Fibroblast of skin of right quadriceps (primary cell): ENCODE results near the gene TMEM201.
"Not testable (repeated sequence)": the region's sequence is repeated elsewhere in the genome, so short reads cannot be mapped to it uniquely, and the experiment has no call there.

Experiments
- DNase-seq: peaks from one replicate; pipeline ENCODE4 v3.0.0-alpha.2; 2013

TMEM201 gene

GRCh38 chr1:9588551-9589143 is at the start of gene TMEM201:
TMEM201 (plus strand) TSS chr1:9588911; CDS start chr1:9588931, 20 bp downstream.
- peak; percentile 91 for DNase-seq

GRCh38 chr1:9539165-9539828 is 49.4 kb upstream of the TMEM201 start, which contains the start of gene SLC25A33:
SLC25A33 (plus strand) TSS chr1:9539465; CDS start chr1:9539692, 227 bp downstream.
- peak; percentile 98 for DNase-seq

GRCh38 chr1:9539829-9540550 is 48.7 kb upstream of the TMEM201 start:
- DNase-seq, result peak; percentile 42

DNA sequence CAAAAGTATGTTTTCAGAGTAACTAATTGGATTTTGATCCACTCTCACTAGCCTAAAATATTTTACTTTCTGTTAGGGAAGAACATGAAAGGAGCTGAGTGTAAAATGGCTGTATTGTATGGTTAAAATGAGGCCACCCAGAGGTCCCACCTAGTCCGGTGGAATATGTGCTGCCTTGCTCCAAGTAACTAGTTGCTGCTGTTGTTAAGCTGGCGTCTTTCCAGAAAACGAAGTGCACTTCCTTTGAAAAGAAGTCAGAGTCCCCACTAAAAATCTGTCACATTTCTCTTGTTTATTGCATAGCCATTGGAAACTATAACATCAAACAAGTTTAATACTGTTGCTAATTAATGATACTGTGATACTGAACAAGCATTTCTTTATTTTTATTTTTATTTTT is 46.3 kb upstream of the TMEM201 start:
- DNase-seq, result peak; percentile 54

- DNase-seq, result no peak
These were observed 43.8 kb upstream of the TMEM201 start for GRCh38 chr1:9544926-9545325.

GRCh38 chr1:9549955-9550546 is 38.7 kb upstream of the TMEM201 start:
- no peak for DNase-seq

- no peak for DNase-seq
These were observed 36.7 kb upstream of the TMEM201 start for GRCh38 chr1:9551984-9552383.

DNA sequence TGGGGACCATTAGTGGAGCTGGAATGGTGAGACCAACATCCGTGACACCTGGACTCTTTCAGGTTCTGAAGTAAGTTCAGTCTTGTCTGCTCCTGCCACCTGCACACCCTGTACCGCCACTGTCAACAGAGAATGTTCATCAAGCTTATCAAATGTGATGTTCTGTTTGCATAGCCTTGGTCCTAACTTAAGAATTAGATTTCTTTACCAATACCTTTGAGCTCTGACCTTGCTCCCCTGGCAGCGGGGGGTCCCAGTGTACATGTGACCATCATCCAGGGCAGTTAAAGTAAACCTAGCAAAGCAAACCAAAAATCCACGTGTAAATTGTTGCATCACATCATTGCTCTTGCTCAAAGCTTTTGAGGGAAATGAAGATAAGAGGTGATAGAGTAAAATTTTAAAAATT is 35.0 kb upstream of the TMEM201 start:
- no peak for DNase-seq

- no peak for DNase-seq
These were observed 32.8 kb upstream of the TMEM201 start for GRCh38 chr1:9555942-9556341.

DNA sequence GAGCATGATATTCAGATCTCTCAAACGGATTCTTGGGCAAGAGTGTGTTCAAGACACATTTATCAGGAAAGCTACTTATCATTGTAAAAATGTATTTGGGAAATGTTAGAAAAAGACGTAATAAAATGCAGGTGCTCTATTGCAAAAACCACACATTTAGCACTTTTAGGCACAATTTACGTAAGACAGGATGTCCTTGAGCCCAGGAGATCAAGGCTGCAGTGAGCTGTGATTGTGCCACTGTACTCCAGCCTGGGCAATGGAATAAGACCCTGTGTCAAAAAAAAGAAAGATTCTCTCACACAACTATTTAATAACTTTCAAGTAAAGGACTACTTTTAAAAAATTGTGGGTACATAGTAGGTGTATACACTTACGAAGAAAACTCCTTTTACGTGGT is 31.1 kb upstream of the TMEM201 start:
- no peak for DNase-seq

DNA sequence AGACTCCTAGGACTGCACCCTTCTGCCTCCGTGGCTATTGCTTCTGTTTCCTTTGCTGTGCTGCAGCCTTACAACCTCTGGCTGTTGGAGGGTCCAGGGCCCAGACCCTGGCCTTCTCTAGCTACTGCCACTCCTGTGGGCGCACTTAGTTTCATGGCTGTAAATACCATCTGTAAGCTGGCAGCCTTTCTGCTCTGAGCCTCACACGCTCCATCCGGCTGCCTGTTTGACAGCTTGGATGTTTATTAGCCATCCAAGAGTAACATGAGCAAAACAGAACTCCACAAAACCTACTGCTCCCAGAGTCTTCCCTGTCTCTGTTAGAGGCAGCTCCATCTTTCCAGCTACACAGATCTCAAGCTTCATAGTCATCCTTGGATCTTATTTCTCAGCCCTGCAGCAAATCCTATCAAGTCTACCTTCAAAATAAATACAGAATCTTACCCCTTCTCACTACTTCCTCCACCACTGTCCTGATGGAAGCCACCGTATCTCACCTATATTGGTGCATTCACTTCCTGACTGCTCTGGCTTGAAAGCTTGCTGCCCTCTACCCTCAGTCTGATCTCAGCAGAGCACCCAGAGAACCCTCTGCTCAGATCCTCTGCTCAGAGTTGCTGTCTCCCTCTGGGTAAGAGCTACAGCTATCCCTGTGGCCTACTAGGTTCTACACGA is 30.3 kb upstream of the TMEM201 start:
- no peak for DNase-seq

DNA sequence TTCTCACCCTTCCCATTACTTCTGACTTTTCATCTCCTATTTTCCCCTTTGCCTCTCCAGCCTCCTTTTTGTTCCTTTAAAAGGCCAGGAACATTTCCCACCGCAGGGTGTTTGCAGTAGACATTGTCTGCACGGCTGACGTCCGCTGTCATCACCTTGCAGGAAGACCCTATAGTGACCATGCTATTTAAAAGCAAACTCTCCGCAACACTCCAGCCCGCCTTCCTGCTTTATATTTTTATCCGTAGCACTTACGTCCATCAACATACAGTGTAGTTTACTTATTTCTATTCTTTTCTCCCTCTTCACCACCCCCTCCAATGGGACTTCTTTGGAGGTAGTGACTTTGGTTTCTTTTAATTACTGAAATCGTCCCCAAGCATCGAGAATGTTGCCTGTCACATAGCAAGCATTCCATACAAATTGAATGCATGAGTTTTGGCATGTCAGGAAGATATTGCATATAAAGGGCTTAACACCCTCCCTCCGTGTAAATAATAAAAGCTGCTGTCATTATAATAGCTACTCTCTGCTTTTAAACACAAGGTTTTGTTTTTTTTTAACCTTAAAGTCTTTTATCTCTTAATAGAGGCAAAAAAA is 29.7 kb upstream of the TMEM201 start:
- peak; percentile 21 for DNase-seq

GRCh38 chr1:9559673-9560072 is 29.0 kb upstream of the TMEM201 start:
- DNase-seq, result no peak

DNA sequence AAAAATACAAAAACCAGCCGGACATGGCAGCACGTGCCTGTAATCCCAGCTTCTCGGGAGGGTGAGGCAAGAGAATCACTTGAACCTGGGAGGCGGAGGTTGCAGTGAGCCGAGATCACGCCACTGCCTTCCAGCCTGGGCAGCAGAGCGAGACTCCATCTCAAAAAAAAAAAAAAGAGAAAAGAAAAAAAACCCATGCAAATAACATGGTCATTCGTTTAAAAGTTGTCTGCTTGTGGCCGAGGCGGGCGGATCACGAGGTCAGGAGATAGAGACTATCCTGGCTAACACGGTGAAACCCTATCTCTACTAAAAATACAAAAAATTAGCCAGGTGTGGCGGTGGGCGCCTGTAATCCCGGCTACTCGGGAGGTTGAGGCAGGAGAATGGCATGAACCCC is 28.6 kb upstream of the TMEM201 start:
- not testable (repeated sequence) for DNase-seq

- DNase-seq, result peak; percentile 82
These were observed 27.3 kb upstream of the TMEM201 start for GRCh38 chr1:9561429-9561828.

DNA sequence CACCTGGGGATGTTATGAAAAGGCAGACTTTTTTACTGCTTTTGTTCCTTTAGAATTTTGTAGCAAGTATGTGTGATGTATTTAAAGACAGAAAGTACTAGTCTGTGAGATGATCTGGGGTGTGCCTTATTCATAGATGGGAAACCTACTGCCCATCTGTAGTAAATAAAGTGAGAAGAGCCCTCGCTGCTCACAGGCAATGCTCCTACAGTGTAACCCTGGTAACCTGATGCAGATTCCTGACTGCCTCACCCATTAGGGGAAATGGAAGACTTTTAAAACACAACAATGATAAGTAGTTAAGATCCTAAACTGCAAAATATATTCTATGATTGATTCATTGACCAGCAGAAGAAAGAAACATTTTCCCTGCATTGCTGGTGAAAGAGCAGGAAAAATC is 19.4 kb upstream of the TMEM201 start:
- DNase-seq, result no peak

DNA sequence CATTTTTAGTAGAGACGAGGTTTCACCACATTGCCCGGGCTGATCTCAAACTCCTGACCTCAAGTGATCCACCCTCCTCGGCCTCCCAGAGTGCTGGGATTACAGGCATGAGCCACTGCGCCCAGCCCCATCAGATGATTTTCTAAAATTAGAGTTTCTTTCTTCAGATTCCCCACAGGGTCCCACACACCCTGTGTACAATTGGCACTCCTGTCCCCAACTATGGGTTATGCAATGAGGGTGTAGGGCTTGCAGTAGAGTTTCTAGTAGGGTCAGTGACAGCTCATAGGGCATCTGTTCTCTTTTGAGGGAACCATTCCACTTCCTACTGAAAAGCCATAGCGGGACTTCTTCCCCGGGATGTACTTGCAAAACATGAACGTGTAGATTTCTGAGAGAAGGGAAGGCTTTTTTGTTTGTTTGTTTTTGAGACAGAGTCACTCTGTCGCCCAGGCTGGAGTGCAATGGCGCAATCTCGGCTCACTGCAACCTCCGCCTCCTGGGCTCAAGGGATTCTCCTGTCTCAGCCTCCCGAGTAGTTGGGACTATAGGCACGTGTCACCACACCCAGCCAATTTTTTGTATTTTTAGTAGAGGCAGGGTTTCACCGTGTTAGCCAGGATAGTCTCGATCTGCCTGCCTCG is 17.7 kb upstream of the TMEM201 start:
- not testable (repeated sequence) for DNase-seq

- DNase-seq, result no peak
These were observed 15.0 kb upstream of the TMEM201 start for GRCh38 chr1:9573723-9574122.

DNA sequence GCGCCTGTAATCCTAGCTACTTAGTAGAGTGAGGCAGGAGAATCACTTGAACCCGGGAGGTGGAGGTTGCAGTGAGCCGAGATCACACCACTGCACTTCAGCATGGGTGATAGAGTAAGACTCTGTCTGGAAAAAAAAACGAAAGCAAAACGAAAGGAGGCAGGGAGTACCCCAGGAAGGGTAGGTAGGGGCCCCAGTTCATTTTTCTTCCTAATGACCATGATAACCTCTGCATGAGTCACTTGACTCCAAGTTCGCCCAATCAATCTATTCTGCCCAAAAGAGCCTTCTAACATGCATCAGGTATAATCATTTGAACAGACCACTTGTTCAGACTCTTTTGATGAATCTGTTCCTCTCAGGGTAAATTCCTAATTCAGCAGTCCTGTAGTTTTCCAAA is 13.2 kb upstream of the TMEM201 start:
- DNase-seq, result no peak

DNA sequence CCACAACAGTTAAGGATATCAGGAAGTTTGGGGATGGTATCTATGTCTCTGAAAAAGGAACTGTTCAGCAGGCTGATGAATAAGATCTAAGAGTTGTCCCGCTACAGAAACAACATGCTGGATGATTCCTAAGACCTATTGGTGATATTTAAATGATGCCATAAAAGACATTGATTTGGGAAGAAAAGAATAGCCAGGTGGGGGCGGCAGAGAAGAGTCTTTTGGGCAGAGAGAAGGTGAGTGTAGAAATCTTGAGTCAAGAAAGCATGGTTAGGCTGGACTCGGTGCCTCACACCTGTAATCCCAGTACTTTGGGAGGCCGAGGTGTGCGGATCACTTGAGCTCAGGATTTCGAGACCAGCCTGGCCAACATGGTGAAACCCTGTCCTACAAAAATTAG is 11.8 kb upstream of the TMEM201 start:
- DNase-seq, result no peak

DNA sequence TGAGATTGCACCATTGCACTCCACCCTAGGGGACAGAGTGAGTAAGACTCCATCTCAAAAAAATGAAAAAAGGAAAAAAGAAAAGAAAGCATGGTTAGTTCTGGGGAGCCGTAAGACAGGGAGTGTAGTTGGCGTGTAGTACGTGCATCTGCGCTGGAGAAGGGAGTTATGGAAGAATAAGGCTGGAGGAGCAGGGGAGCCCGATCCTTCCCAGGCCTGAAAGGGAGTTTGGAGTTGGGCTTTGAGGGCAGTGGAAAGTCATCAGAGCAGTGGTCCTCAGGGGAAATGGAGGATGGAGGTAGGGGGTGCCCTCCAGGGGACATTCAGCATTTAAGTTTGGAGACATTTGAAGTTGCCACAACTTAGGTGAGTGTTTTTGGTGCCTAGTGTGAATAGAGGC is 11.3 kb upstream of the TMEM201 start:
- no peak for DNase-seq

GRCh38 chr1:9580942-9581341 is 7.8 kb upstream of the TMEM201 start:
- DNase-seq, result no peak
